Caco-2 (cell line): ENCODE data around the gene ANO4. TPM values are rescaled to one million over a fixed set of nuclear protein-coding genes. Genes with fewer than 3 reads are reported as not detected.

Experiments used
- BruUV-seq: library from RNA; stranded (reverse); fragments of 400-500 nt; replicated peaks from 2 replicates; lab custom pipeline; 2021; lab: Mats Ljungman, UMichigan
- CTCF ChIA-PET: fragments of 300-600 bp; sonication (Branson Sonifier 250); formaldehyde crosslinking; loops from one replicate; lab custom pipeline; 2022; ENCODE audit warnings: antibody characterized with exemption; lab: Charles Lee
- POLR2A ChIA-PET: fragments of 300-600 bp; sonication (Branson Sonifier 250); formaldehyde crosslinking; loops from one replicate; lab custom pipeline; 2022; ENCODE audit warnings: antibody characterized with exemption; lab: Charles Lee
- DNase-seq, 2 experiments: peaks; one replicate each; pipeline versions ENCODE4 v3.0.0 to v3.0.0-alpha.2; 2020 to 2022
- H3K27me3 ChIP-seq: replicated peaks from 2 replicates; pipeline ENCODE4 v1.6.0; 2011; ENCODE audit warnings: low read length; ENCODE audit not compliant: control insufficient read depth, insufficient read depth
- H3K36me3 ChIP-seq: 2 replicates; pipeline ENCODE4 v1.5.1; 2011; ENCODE audit warnings: low read length; ENCODE audit not compliant: control insufficient read depth, insufficient read depth
- H3K4me1 ChIP-seq: fragments of 250-450 bp; sonication (Bioruptor Pico); 2 replicates; pipeline ENCODE4 v1.5.1; 2020; ENCODE audit warnings: mild to moderate bottlenecking
- H3K4me3 ChIP-seq: 2 replicates; pipeline ENCODE4 v1.5.1; 2011; ENCODE audit warnings: low read depth, mild to moderate bottlenecking, control low read depth, low read length
- H3K9me3 ChIP-seq: fragments of 250-450 bp; sonication (Bioruptor Pico); 2 replicates; pipeline ENCODE4 v1.5.1; 2020; ENCODE audit warnings: mild to moderate bottlenecking, moderate library complexity
- H3K27ac Mint-ChIP-seq: one replicate; pipeline ENCODE4 v1.8.0; 2022; ENCODE audit warnings: mixed read lengths; ENCODE audit not compliant: unreplicated experiment
- H3K27me3 Mint-ChIP-seq: one replicate; pipeline ENCODE4 v1.8.0; 2022; ENCODE audit warnings: mixed read lengths; ENCODE audit not compliant: insufficient read depth, unreplicated experiment
- H3K36me3 Mint-ChIP-seq: one replicate; pipeline ENCODE4 v1.8.0; 2022; ENCODE audit warnings: mild to moderate bottlenecking, mixed read lengths; ENCODE audit not compliant: insufficient read depth, unreplicated experiment
- H3K4me1 Mint-ChIP-seq: one replicate; pipeline ENCODE4 v1.8.0; 2022; ENCODE audit warnings: low read depth, mixed read lengths; ENCODE audit not compliant: unreplicated experiment
- H3K4me3 Mint-ChIP-seq: one replicate; pipeline ENCODE4 v1.8.0; 2022; ENCODE audit warnings: mild to moderate bottlenecking, moderate library complexity, mixed read lengths; ENCODE audit not compliant: unreplicated experiment
- H3K9me3 Mint-ChIP-seq: one replicate; pipeline ENCODE4 v1.8.0; 2022; ENCODE audit warnings: mixed read lengths; ENCODE audit not compliant: unreplicated experiment
- intact Hi-C: fragments of 100-400 bp; cut with micrococcal nuclease; formaldehyde crosslinking; loops from one replicate; pipeline ENCODE4 v1.10.0; 2022; ENCODE audit not compliant: unreplicated experiment
- total RNA-seq: library from RNA; stranded (reverse); gene quantifications from 2 replicates; pipeline ENCODE4 v1.2.3, GENCODE V29; 2022
- TF ChIP-seq, protein P1 (sequence below), 2 experiments: fragments of 200-600 bp in 1 of 2; IDR thresholded peaks; 1 replicate in 1 of 2; 2 replicates in 1 of 2; pipeline versions ENCODE4 v1.5.1 to v1.8.0; 2011 to 2022; ENCODE audit warnings: antibody characterized with exemption in 1 of 2, control low read depth in 1 of 2, inconsistent platforms in 1 of 2, low read depth in 1 of 2, low read length in 1 of 2, mild to moderate bottlenecking in 1 of 2, moderate library complexity in 1 of 2; ENCODE audit not compliant: insufficient read depth in 1 of 2, severe bottlenecking in 1 of 2, unreplicated experiment in 1 of 2

The ANO4 gene
- total RNA-seq, 1 experiment from 2014 or later: 0.09 TPM

DNA sequence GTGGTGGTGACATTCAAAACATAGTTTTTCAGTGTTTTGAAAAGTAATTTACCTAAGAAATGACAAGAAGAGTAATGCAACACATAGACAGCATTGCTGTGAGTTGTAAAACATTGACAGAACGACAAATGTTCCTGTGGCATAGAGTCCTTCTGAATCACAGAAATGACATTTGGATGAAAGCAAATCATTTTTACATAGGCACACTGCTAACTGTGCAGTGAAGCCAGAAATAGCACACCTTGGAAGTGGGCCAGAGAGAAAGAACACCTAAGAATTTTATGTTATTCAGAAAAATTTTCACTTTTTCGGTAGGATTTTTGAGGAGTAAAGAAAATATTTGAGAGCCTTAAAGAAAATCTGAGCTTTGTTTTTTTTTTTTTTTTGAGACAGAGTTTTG lies 100.6 kb downstream of the ANO4 start:
- Mint-ChIP-seq H3K27me3 (peaks cover 6% of the 10 kb centered on the region), H3K27ac (no peak overlapping the region), H3K36me3 (no peaks in the 10 kb centered on the region), H3K4me3 (no peak overlapping the region), H3K4me1 (no peaks in the 10 kb centered on the region), H3K9me3 (no peaks in the 10 kb centered on the region)
- H3K4me1 ChIP-seq: no peaks in the 10 kb centered on the region
- intact Hi-C loops: no loop called here
- no peak overlapping the region for H3K4me3 ChIP-seq
- BruUV-seq: no TSS peak
- H3K27me3 ChIP-seq: no peaks in the 10 kb centered on the region
- DNase-seq: no peak
- ChIA-PET POLR2A (no interaction called here), CTCF (no interaction called here)
- TF ChIP-seq, protein P1, sequence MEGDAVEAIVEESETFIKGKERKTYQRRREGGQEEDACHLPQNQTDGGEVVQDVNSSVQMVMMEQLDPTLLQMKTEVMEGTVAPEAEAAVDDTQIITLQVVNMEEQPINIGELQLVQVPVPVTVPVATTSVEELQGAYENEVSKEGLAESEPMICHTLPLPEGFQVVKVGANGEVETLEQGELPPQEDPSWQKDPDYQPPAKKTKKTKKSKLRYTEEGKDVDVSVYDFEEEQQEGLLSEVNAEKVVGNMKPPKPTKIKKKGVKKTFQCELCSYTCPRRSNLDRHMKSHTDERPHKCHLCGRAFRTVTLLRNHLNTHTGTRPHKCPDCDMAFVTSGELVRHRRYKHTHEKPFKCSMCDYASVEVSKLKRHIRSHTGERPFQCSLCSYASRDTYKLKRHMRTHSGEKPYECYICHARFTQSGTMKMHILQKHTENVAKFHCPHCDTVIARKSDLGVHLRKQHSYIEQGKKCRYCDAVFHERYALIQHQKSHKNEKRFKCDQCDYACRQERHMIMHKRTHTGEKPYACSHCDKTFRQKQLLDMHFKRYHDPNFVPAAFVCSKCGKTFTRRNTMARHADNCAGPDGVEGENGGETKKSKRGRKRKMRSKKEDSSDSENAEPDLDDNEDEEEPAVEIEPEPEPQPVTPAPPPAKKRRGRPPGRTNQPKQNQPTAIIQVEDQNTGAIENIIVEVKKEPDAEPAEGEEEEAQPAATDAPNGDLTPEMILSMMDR (IDR thresholded peaks at IDR 0.05; ENCODE audit: insufficient read depth in 1 of 2, low read depth in 1 of 2, low read length in 1 of 2, severe bottlenecking in 1 of 2, unreplicated experiment in 1 of 2): no peak
- no peaks in the 10 kb centered on the region for H3K36me3 ChIP-seq
- no peaks in the 10 kb centered on the region for H3K9me3 ChIP-seq

DNA sequence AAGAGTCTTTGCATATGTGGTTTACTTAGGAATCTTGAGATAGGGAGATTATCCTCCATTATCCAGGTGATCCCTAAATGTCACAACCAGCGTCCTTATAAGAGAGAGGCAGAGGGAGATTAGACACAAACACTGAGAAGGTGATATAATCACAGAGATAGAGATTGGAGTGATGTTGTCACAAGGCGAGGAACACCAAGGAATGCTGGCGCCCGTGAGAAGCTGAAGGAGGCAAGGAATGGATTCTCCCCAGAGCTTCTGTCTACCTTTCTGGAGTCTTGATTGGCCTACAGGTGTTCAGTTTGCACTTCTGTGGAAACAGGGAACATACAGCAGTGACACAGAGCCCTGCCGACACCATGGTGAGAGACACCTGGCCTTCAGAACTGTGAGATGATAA lies 101.6 kb downstream of the ANO4 start:
- peaks cover 6% of the 10 kb centered on the region for H3K27me3 Mint-ChIP-seq
- H3K4me3 ChIP-seq: no peak overlapping the region
- no TSS peak for BruUV-seq
- H3K36me3 ChIP-seq: no peaks in the 10 kb centered on the region
- no peaks in the 10 kb centered on the region for H3K4me1 Mint-ChIP-seq
- no peaks in the 10 kb centered on the region for H3K27me3 ChIP-seq
- POLR2A ChIA-PET: no interaction called here
- no peaks in the 10 kb centered on the region for H3K9me3 Mint-ChIP-seq
- H3K4me1 ChIP-seq: no peaks in the 10 kb centered on the region
- CTCF ChIA-PET: no interaction called here
- TF ChIP-seq, protein P1 (IDR thresholded peaks at IDR 0.05; ENCODE audit: insufficient read depth in 1 of 2, low read depth in 1 of 2, low read length in 1 of 2, severe bottlenecking in 1 of 2, unreplicated experiment in 1 of 2): no peak
- no peak overlapping the region for H3K27ac Mint-ChIP-seq
- no peak for DNase-seq
- intact Hi-C loops: no loop called here
- peaks cover 3% of the 10 kb centered on the region; the same call in 1 of the 2 replicates for H3K9me3 ChIP-seq
- H3K36me3 Mint-ChIP-seq: no peaks in the 10 kb centered on the region
- H3K4me3 Mint-ChIP-seq: no peak overlapping the region

DNA sequence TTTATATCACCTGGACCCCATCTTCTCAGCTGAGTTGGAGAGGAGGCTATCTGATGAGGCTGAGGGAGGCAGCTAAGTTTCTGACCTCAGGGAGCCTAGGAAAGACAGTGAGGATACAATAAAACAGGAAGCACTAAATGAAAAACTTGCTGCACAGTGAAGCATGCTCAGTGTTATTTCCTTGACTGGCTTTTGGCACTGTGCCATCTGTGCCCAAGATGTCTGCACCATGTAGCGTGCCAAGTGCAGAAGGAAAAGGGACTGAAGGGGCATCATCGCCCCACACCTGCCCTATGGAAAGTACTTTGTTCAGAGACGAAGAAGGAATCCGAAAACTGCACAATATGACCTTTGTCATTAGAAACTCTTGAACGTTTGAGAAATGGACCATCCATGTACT lies 102.7 kb downstream of the ANO4 start:
- intact Hi-C loops: no loop called here
- no peaks in the 10 kb centered on the region for H3K9me3 Mint-ChIP-seq
- no peaks in the 10 kb centered on the region for H3K36me3 Mint-ChIP-seq
- peaks cover 6% of the 10 kb centered on the region for H3K27me3 Mint-ChIP-seq
- H3K27ac Mint-ChIP-seq: no peak overlapping the region
- POLR2A ChIA-PET: no interaction called here
- Histone ChIP-seq H3K9me3 (peaks cover 3% of the 10 kb centered on the region; the same call in 1 of the 2 replicates), H3K4me1 (no peaks in the 10 kb centered on the region), H3K27me3 (no peaks in the 10 kb centered on the region), H3K36me3 (no peaks in the 10 kb centered on the region), H3K4me3 (no peak overlapping the region)
- H3K4me1 Mint-ChIP-seq: no peaks in the 10 kb centered on the region
- DNase-seq: no peak
- CTCF ChIA-PET: no interaction called here
- TF ChIP-seq, protein P1 (IDR thresholded peaks at IDR 0.05; ENCODE audit: insufficient read depth in 1 of 2, low read depth in 1 of 2, low read length in 1 of 2, severe bottlenecking in 1 of 2, unreplicated experiment in 1 of 2): no peak
- H3K4me3 Mint-ChIP-seq: no peak overlapping the region
- BruUV-seq: no TSS peak
